GM21786 (cell line): Measurements from ENCODE around the gene FGF9.

Experiments used
- ATAC-seq: cut with Tn5 transposase; IDR thresholded peaks from one replicate; pipeline ENCODE4 v1.9.1; 2021; ENCODE audit not compliant: unreplicated experiment

FGF9 gene

DNA sequence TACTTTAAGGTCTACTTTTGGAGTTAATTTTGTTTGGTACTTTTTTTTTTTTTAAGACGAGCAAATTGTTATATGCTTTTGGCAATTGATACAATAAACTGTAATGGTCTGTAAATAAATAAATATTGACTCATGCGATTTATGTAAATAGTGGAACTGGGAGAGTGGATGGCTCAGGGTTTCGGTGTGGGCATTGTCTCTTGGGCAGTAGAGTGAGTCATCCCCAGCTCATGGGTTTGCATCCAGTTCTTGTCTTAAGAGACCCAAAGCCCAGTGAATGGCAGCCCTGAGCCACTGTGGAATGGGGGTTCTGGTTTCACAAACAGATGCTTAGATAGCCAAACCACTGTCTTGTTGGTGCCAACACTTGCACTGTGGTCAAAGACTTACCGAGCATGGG, 33.0 kb downstream of the FGF9 start:
- ATAC-seq: no peak

DNA sequence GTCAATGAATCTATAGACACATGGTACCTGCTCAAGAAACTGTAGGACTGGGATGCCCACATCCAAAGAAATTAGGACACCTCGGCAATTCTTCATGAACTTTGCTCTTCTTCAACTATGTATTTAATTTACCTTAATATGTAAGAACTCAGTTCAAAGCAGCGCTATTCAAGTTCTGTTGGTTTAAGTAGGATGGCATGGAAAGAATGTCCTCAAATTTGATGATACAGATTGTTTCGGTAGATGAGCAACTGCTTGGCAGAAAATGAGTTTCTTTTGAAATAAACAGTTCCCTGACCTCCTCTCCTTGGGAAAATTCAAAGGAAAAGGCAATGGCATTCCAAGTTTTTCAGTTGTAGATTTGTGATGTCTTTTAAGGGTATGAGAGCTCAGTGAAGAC, 36.7 kb downstream of the FGF9 start:
- no peak for ATAC-seq

DNA sequence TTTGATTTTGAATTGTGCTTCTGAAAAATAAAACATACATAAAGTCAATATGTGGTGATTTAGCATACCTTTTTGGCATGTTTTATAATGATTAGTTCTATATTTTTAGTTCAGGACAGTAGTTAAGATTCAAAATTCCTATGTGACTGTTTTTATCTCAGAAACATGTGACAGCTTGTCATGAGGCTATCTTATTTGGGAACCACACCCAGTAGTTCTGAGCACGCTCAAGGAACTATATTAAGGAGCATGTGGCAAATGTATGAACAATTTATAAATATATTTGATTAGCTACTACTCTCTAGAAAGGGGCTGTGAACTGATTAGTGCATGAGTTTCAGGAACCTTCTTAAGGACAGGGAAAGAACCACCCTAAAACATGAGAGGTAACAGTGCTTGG, 38.8 kb downstream of the FGF9 start:
- no peak for ATAC-seq

DNA sequence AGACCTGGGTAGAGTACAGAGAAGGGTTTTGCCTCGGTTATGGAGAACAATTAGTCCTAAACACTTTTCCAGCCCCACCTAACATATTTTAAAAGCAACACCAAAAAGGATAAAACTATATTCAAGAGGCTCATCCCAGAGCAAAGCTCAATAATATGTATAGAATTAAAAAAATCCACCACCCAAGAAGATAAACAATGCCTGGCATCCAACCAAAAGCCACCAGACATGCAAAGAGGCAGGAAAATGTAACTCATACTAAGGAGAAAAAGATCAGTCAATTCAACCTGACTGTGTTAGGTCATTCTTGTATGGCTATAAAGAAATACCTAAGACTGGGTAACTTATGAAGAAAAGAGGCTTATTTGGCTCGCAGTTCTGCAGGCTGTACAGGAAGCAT, 39.3 kb downstream of the FGF9 start:
- ATAC-seq: no peak

DNA sequence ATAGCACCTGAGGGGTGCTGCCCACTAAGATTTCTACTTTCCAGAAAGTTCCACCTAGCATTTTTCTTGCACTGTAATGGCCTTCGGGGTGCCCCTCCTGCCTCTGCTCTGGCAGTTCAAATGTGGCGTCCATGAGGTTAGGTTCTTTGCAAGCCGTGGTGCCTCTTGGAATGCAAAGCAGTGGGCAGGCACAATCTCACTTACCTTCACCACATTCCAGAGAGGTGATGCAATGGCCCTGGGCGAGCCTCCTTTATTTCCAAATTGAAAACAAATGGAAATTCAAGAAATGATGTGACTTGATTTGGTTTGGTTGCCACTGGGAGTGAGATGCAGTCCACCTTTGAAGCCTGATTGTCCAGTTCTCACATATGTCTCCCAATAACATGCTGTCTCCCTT, 46.9 kb downstream of the FGF9 start:
- ATAC-seq: no peak

DNA sequence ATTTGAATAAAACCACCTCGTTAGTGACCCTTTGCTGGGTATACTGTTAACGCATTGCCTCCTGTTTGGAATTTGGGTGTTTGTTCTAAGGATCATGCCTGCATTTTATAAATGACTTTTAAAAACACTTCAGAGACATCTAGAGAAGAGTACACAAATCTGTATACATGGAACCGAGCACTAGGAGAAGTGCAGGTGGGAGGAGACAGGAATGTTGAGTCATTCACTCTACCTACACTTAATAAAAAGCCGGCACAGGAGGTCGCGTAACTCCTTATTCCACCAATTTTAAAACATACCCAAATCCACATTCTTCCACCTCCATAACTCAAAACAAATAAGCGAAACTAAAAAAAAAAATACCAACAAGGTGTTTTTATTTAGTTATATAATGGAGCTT, 48.6 kb downstream of the FGF9 start:
- no peak for ATAC-seq

DNA sequence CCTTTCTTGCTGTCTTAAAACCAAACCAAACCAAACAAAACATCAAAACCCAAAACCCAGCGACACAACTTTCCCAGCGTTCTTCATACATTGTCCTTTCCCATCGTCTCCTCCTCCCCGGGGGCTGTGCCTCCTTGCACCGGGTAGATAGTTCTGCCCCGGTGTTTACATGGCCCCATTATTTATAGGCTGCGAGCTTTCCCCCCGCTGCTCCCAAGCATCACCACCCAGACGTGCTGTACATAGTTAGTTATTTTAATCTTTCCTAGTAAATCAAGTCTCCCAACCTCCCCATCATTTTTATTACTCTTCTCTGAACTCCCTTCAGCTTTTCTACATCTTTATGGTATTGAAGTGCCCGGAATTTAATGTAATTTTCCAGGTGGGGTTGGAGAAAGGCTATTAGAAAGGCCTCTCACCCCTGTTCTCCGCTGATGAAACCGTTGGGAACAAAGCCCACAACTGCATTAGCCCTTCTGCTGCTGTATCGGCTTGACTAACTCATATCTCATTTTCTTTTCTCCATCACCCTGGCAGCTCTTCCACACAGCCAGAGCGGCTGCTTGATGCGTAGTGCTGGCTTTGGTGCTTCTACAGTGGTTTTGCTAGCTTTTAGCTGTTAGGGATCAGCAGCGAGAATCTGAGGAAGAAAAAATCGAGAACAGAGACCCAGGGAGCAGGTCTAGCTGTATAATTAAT, 53.1 kb downstream of the FGF9 start:
- no peak for ATAC-seq

DNA sequence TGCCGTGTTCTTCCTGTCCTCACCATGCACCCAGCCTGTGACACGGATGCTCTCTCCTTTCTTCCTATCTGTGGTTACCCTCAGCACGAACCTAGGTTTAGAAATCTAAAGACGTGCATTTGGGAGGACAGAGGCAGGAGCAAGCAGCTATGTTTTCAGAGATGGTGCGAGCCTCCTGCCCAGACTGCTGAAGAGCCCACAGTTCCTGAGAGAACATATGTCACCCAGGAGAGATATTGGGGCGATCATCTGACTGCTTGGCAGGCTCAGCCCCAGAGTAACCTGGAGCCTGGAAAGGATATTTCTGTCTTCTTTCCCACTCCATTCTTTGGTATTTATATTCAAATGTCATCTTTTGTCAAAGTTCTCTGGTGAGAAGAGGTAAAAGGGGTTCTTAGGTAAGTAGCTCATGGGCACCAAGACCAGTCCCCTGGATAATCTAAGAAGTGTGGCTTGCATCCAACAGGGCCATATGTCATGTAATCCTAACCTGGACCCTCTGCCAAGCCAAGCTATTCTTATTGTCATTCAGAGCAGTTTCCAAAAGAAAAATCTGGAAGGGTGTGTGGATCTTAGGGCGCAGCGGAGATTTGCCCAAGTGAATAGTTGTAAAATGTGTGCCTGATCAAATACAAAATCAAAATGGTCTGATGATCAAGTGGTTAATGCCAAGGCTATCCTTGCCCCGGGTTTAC, 59.5 kb downstream of the FGF9 start:
- ATAC-seq: no peak

DNA sequence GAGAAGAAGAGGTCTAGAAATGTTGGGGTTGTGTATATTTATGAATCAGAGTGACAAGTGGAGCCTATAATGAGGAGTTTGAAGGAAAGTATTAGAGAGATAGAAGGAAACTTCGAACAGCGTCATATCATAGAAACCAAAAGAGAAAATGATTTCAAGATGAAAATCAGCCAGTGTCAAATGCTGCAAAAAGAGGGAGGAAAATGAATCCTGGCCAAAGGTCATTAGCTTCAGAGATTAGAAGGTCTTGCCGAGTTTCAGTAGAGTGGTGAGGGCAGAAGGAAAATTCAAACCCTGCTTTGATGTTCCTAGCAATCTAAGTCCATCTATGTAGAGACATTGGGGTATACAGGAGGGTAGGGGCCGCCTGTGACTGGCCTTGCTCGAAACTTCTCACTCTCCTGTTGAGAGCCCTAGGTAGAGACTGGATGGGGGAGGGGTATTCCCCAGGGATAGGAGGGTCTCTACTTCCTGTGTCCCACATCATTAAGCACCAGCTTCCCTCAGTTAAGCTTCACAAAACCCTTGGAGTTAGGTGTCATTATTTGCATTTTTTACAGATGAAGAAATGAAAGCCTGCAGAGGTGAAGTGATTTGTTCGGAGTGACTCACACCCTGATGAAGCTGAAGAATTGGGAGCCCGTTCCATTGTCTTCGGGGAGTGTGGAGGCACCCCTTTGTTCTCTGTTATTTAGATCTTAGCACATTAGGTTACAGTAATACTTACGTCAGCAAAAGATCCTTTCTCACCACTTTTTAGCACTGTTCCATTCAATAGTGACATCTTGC, 62.8 kb downstream of the FGF9 start:
- ATAC-seq: no peak

DNA sequence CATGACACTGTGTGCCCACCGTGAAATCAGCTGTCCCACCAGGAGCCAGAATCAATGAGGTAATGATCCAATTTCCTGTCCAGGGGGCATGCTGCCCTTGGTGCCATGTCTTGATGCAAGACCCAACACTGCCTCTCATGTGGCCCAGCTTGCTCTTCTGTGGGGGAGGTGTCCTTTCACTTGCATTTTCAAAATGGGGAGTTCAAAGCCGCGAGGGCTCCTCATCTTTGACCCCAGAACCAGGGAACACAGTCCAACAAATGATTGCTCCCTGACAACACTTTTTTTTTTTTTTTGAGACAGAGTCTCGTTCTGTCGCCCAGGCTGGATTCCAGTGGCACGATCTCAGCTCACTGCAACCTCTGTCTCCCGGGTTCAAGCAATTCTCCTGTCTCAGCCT, 64.1 kb downstream of the FGF9 start:
- ATAC-seq: no peak

DNA sequence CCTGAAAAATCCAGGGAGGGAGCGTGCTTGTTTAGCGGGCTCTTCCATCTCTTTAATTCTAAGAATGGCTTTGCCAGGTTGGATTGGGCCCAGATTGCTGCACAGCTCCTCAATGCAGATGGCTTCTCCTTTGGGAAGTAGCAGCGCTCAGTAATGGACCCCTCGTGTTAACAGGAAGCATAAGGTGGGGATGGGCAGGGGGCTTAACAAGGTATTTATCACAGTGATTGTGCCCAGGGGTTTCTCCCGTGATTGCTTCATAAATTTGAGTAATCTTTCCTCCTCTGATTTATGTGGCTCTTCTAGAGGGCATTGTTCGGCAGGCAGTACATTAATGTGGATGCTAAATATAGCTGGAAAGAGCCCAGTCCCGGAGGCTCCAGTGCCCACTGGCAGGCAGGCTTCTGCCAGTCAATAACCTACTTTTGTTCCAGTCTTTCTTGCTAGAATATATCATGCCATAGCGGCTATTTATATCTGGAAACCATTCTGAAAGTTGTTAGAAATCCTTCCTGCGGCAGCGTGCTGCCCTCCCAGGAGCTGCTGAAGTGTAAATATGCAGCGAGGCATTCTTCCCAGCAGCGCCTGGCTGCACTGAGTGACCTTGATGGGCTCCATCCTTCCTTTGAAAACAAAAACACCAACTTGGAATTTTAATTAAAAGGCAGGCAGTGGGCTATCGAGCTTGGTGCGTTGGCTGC, 65.0 kb downstream of the FGF9 start:
- ATAC-seq: no peak

DNA sequence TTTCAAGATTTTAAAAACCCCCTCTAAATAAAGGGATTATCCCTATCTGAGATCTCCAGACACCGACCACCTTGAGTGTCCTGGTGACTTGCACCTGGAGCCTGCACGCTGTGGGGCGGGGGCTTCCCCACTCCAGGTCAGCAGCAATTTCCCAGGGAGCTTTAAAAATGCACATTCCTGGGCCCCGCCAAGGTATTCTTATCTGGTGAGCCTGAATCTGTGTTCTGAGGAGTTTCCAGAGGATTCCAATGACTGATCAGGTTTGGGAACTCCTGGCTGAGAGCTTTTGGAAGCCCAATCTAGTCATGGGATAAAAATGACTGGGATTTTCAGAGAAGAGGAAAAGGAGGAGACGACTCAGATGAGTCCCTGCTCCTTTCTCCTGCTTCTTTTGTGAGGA, 66.1 kb downstream of the FGF9 start:
- ATAC-seq: no peak

DNA sequence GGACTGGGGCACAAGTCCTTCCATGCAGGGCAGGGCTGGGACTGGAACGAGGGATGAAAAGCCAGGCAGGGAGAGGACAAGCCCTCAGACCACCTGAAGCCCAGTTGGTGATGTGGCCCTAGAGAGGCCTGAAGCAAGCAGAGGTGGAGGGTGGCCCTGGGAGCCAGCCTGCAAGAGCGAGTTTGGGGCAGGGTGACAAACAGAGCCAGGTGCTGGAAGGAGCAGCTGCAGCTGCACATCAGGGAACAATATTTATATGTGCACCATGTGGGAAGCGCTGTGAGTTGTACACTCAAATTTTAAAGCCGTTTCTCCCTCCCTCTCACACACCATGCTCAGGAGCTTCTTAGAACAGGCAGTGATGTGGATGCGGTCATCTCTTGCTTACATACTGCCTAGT, 67.8 kb downstream of the FGF9 start:
- ATAC-seq: no peak

DNA sequence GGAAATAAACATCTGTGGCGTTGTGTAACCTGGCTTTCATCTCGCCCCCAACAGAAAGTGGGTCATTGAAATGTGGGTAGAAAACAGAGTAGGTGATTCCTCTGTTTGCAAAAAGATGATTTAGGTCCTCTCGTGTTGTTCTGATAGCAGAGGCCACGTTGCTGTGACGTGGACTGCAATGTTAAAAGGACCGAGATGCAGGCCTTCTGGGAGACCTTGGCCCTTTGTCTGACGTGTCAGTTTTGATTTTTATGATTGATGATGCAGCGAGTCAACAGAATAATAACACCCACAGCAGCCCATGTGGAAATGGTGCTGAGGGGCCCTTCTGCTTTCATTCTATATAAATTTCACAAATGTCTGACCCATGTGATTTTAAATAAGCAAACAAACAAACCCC, 68.9 kb downstream of the FGF9 start:
- ATAC-seq: no peak

DNA sequence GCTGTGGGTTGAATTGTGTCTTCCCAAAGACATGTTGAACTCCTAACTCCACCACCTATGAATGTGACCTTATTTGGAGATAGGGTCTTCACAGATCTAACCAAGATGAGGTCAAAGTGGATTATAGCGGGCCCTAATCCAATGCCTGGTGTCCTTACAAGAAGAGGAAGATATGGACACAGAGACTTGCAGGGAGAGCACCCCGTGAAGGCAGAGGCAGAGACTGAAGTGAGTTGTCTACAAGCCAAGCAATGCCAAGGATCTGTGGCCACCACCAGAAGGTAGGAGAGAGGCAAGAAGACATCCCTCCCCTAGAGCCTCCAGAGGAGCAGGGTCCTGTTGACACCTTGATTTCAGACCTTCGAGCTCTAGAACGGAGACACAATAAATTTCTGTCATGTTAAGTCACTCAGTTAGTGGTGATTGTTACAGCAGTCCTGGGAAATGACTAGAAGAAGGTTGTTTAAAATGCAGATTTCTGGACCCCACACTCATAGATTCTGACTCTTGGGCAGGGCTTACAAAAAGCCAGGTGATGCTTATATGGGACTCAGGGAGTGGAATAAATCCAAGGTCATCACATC, 70.6 kb downstream of the FGF9 start:
- no peak for ATAC-seq

DNA sequence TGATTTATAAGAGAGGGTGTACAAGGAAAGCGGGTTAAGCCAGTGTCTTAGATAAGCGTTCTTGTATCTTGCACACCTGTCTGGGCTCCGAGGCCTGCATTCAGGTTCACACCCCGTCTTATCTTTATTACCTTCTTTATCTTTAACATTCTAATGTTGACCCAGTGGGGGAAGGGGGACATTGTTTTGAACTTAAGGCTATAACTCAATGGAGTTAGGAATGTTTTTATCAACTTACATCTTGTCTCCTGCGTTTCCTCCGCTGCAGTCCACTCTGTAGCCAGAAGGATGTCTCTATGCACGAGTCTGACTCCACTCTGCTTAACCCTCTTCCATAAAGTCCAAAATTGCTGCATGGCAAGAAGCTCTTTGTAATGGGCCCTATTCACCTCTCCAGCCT, 71.2 kb downstream of the FGF9 start:
- ATAC-seq: no peak

DNA sequence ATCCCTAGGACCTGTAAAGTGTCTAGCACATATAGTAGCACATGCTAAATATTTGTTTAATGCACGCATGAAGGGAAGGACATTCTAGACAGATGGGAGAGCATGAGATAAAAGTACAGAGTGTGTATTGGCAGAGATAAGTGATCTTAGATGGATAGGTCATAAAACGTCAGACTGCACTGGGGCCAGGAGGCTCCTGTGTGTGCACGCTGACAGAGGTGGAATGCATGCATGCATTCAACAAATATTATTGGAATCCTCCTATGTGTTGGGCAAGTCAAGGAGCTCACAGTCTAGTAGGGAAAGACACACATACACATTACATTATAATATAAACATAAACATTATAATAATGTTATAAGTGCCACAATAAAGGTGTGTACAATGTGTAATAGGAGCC, 73.3 kb downstream of the FGF9 start:
- no peak for ATAC-seq

DNA sequence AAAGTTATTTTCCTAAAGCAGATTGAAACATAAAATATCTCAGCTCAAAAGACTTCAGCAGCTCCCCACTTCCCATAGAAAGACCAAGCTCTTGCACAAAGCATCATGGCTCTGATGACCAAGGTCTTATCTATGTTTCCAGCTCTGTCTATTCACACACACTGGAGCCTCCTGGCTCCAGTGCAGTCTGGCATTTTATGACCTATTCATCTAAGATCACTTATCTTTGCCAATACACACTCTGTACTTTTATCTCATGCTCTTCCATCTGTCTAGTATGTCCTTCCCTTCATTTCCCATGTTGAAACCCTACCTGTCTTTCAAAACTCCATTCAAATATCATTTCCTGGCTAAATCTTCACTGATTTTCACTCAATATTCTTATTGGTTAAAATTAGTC, 74.4 kb downstream of the FGF9 start:
- ATAC-seq: no peak

DNA sequence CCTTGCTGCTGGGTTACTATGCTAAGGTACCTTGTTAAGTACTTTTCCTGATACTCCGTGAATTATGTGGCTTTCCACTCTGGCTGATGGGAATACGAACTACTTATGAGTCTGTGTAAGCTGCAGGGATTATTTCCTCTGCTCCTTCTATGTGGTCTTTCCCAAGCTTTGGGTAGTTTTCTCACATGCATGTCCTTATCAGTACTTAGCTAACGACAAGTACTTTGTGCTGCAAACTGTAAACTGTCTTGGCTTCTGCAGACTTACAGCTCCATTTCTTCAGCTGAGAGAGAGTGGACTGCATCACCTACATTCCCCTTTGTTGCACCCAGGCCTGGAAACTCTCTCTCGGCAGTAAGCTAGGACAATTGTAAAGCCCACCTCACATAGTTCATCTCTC, 76.6 kb downstream of the FGF9 start:
- ATAC-seq: no peak

DNA sequence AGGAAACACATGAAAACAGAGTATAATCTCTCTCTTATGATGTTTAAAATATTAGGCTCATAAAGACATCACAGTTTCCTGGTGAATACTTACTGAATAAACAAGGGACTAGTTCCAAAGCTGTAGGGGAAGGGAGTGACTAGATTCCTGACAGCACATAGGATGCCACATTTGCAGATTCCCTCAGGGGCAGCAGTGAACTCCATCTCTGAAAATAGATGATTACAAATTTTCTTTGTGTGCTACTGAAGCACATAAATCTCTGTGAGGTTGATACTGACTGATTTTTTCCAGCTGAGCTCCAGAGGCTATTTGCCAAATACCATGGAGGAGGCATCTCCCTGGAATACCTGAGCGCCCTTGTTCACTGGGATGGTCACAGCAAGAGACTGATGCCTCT, 77.3 kb downstream of the FGF9 start:
- no peak for ATAC-seq

DNA sequence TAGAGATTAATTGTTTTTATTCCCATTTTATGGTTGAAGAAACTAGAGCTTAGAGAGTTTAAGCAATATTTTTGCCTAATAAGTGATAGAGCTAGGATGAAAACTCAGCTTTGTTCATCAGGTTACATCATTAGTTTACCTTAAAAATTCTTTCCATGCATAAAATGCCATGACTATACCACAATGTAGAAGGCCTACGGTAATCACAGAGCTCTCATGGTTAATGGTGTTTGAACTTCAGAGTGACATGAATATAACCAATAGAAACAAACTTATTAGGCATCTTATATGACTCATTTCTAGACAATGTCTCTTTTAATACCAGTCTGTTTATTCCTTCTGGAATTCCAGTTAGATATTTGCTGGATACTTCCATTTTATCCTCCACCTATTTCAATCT, 78.5 kb downstream of the FGF9 start:
- no peak for ATAC-seq
